ENCODE data around the gene DHCR24. TPM values are rescaled to one million over a fixed set of nuclear protein-coding genes. Genes with fewer than 3 reads are reported as not detected.

DHCR24 gene
- total RNA-seq, 1 experiment from 2014 or later: 369 TPM

DNA sequence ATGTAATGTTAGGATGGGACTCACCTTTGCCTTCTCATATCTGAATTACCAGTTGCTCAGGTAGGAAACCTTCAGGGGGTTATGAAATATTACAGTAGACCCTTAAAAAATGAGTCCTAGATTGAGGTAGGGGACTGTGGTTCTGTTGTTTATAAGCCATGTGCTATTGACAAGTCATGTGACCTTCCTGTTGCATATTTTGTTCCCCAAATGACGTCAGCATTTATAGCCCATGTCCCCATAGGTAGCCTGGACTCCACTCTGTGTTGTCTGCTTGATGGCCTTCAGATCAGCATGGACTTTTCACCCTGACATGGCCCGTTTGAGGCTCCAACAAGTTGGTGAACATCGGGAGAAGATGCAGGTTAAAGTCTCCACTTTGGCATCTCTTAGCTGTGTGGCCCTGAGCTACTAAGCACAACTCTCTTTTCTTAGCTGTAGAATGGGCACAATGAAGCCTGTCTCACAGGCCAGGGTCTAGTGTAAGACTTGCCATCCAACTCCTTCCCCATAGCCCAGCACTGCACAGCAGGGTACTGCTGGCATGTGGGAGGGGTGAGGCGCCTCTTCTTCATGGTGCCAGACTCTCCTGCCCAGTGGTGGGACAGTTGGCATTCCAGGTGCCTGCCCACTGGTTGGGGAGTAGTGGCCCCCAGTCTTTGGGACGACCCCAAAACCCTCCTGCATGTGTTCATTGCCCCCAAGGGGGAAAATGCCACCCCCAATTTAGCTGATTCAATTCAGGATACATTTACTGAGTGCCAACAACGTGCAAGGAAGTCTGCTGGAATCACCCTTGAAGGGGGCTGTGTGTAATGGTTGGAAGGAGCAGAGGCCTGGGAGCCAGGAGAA is 49.8 kb downstream of the DHCR24 start:
- Histone ChIP-seq H2AFZ (no peak overlapping the region), H3K4me3 (no peak overlapping the region), H3K9me3 (ENCODE audit: insufficient read depth, low read depth) (no peaks in the 10 kb centered on the region), H3F3A (ENCODE audit: insufficient read depth, low read depth) (no peaks in the 10 kb centered on the region; the same call in 1 of the 2 replicates), H3K4me1 (replicated peaks; ENCODE audit: insufficient read depth) (no peaks in the 10 kb centered on the region), H3K4me2 (no peak overlapping the region), H3K27me3 (ENCODE audit: insufficient read depth, low read depth) (no peaks in the 10 kb centered on the region), H3K27ac (no peak overlapping the region), H4K20me1 (ENCODE audit: insufficient read depth) (no peaks in the 10 kb centered on the region), H3K9me2 (ENCODE audit: insufficient read depth) (no peaks in the 10 kb centered on the region), H3K36me3 (ENCODE audit: low read depth) (no peaks in the 10 kb centered on the region), H3K79me2 (ENCODE audit: low read depth) (no peaks in the 10 kb centered on the region)
- BruUV-seq (replicated peaks): no TSS peak
- intact Hi-C loops (cut with micrococcal nuclease; ENCODE audit: unreplicated experiment): no loop called here
- CTCF ChIA-PET: no interaction called here
- POLR2A ChIA-PET (ENCODE audit: unreplicated experiment): no interaction called here
- TF ChIP-seq, protein P1, sequence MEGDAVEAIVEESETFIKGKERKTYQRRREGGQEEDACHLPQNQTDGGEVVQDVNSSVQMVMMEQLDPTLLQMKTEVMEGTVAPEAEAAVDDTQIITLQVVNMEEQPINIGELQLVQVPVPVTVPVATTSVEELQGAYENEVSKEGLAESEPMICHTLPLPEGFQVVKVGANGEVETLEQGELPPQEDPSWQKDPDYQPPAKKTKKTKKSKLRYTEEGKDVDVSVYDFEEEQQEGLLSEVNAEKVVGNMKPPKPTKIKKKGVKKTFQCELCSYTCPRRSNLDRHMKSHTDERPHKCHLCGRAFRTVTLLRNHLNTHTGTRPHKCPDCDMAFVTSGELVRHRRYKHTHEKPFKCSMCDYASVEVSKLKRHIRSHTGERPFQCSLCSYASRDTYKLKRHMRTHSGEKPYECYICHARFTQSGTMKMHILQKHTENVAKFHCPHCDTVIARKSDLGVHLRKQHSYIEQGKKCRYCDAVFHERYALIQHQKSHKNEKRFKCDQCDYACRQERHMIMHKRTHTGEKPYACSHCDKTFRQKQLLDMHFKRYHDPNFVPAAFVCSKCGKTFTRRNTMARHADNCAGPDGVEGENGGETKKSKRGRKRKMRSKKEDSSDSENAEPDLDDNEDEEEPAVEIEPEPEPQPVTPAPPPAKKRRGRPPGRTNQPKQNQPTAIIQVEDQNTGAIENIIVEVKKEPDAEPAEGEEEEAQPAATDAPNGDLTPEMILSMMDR (conservative IDR thresholded peaks at IDR 0.05): no peak
- TF ChIP-seq EZH2 (IDR thresholded peaks at IDR 0.05; ENCODE audit: low read depth): no peak
- no peak for DNase-seq

DNA sequence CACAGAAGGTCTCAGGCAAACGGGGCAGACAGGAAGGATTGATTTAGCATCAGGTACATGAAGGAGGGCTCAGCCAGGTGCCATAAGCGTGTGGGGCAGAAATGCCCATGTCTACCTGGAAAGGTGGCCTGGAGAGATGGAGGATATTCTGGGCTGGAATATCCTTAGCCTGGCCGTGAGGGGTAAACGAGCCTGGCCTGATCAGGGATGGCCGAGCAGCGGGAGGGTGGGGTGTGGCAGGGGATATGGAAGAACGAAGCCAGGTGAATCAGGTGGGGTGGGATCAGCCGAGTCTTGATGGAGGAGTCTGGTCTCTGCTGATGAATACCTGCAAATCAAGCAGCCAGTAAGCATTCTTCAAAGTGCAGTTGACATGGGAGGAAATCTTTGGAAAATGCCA is 50.4 kb downstream of the DHCR24 start:
- no peaks in the 10 kb centered on the region for H3K27me3 ChIP-seq (ENCODE audit: insufficient read depth, low read depth)
- H3K9me3 ChIP-seq (ENCODE audit: insufficient read depth, low read depth): no peaks in the 10 kb centered on the region
- no peaks in the 10 kb centered on the region for H3K4me1 ChIP-seq (replicated peaks; ENCODE audit: insufficient read depth)
- H3K36me3 ChIP-seq (ENCODE audit: low read depth): no peaks in the 10 kb centered on the region
- no peaks in the 10 kb centered on the region; the same call in 1 of the 2 replicates for H3F3A ChIP-seq (ENCODE audit: insufficient read depth, low read depth)
- no peak overlapping the region for H3K27ac ChIP-seq
- H3K9me2 ChIP-seq (ENCODE audit: insufficient read depth): no peaks in the 10 kb centered on the region
- ChIA-PET CTCF (no interaction called here), POLR2A (ENCODE audit: unreplicated experiment) (no interaction called here)
- H3K4me2 ChIP-seq: no peak overlapping the region
- DNase-seq: no peak
- no peaks in the 10 kb centered on the region for H3K79me2 ChIP-seq (ENCODE audit: low read depth)
- TF ChIP-seq, protein P1 (conservative IDR thresholded peaks at IDR 0.05): no peak
- no peak for TF ChIP-seq EZH2 (IDR thresholded peaks at IDR 0.05; ENCODE audit: low read depth)
- no TSS peak for BruUV-seq (replicated peaks)
- no peak overlapping the region for H2AFZ ChIP-seq
- H3K4me3 ChIP-seq: no peak overlapping the region
- intact Hi-C loops (cut with micrococcal nuclease; ENCODE audit: unreplicated experiment): no loop called here
- no peaks in the 10 kb centered on the region for H4K20me1 ChIP-seq (ENCODE audit: insufficient read depth)

DNA sequence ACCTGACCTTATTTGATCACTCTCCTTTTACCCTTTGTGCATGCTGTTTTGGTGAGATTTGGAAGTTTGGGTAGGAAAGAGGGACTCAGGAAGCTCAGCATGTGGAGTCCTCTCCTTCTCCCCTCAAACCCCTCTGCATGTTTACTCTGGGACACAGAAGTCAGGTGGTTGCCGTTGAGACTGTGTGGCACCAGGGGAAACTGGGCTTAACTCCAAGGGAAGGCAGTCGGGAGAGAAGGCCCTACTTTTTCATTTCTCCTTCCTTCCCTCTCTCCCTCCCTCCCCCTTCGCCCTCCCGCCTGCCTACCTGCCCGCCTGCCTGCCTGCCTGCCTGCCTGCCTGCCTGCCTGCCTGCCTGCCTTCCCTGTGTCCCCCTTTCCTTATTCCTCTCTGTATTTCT is 51.0 kb downstream of the DHCR24 start:
- H3F3A ChIP-seq (ENCODE audit: insufficient read depth, low read depth): no peaks in the 10 kb centered on the region; the same call in 1 of the 2 replicates
- no peak overlapping the region for H3K4me3 ChIP-seq
- H3K4me1 ChIP-seq (replicated peaks; ENCODE audit: insufficient read depth): no peaks in the 10 kb centered on the region
- no peaks in the 10 kb centered on the region for H3K9me2 ChIP-seq (ENCODE audit: insufficient read depth)
- ChIA-PET CTCF (no interaction called here), POLR2A (ENCODE audit: unreplicated experiment) (no interaction called here)
- no peaks in the 10 kb centered on the region for H3K79me2 ChIP-seq (ENCODE audit: low read depth)
- no TSS peak for BruUV-seq (replicated peaks)
- no peak overlapping the region for H2AFZ ChIP-seq
- H3K4me2 ChIP-seq: no peak overlapping the region
- H3K27ac ChIP-seq: no peak overlapping the region
- H3K36me3 ChIP-seq (ENCODE audit: low read depth): no peaks in the 10 kb centered on the region
- H3K9me3 ChIP-seq (ENCODE audit: insufficient read depth, low read depth): no peaks in the 10 kb centered on the region
- TF ChIP-seq EZH2 (IDR thresholded peaks at IDR 0.05; ENCODE audit: low read depth): no peak
- TF ChIP-seq, protein P1 (conservative IDR thresholded peaks at IDR 0.05): no peak
- intact Hi-C loops (cut with micrococcal nuclease; ENCODE audit: unreplicated experiment): no loop called here
- H3K27me3 ChIP-seq (ENCODE audit: insufficient read depth, low read depth): no peaks in the 10 kb centered on the region
- no peak for DNase-seq
- no peaks in the 10 kb centered on the region for H4K20me1 ChIP-seq (ENCODE audit: insufficient read depth)

Measured in PC-9 (cell line).